ENCODE measurements around the gene MTM1. TPM values are rescaled to one million over a fixed set of nuclear protein-coding genes. Genes with fewer than 3 reads are reported as not detected.

The MTM1 gene
- total RNA-seq, 1 experiment from 2014 or later = 8.3 TPM

- no peak for DNase-seq (ENCODE audit: extremely low read depth, low read depth)
These were observed 80.9 kb downstream of the MTM1 start for GRCh38 chrX:150649096-150649870.

GRCh38 chrX:150651906-150652305 is 83.5 kb downstream of the MTM1 start:
- no peak for DNase-seq (ENCODE audit: extremely low read depth, low read depth)

GRCh38 chrX:150655788-150656187 is 87.4 kb downstream of the MTM1 start:
- no peak for DNase-seq (ENCODE audit: extremely low read depth, low read depth)

- DNase-seq (ENCODE audit: extremely low read depth, low read depth) = no peak
These were observed 94.7 kb downstream of the MTM1 start for GRCh38 chrX:150663073-150663472.

GRCh38 chrX:150664290-150664689 is 95.9 kb downstream of the MTM1 start:
- no peak for DNase-seq (ENCODE audit: extremely low read depth, low read depth)

GRCh38 chrX:150676221-150676620 is 107.8 kb downstream of the MTM1 start:
- DNase-seq (ENCODE audit: extremely low read depth, low read depth) = no peak

- DNase-seq (ENCODE audit: extremely low read depth, low read depth) = no peak
These were observed 112.6 kb downstream of the MTM1 start for GRCh38 chrX:150680974-150681373.

GRCh38 chrX:150683112-150683511 is 114.7 kb downstream of the MTM1 start:
- DNase-seq (ENCODE audit: extremely low read depth, low read depth) = no peak

GRCh38 chrX:150683536-150684146 is 115.2 kb downstream of the MTM1 start:
- peak; percentile 55 for DNase-seq (ENCODE audit: extremely low read depth, low read depth)

- DNase-seq (ENCODE audit: extremely low read depth, low read depth) = no peak
These were observed 120.6 kb downstream of the MTM1 start for GRCh38 chrX:150688911-150689451.

GRCh38 chrX:150690126-150690525 is 121.7 kb downstream of the MTM1 start:
- no peak for DNase-seq (ENCODE audit: extremely low read depth, low read depth)

GRCh38 chrX:150692296-150692695 is 123.9 kb downstream of the MTM1 start:
- DNase-seq (ENCODE audit: extremely low read depth, low read depth) = no peak

- DNase-seq (ENCODE audit: extremely low read depth, low read depth) = no peak
These were observed 124.7 kb downstream of the MTM1 start, which contains the start of gene MTMR1 for GRCh38 chrX:150692831-150693724. Gene MTMR1 (plus strand): TSS chrX:150693396. CDS start chrX:150693531, 135 bp downstream.

- DNase-seq (ENCODE audit: extremely low read depth, low read depth) = no peak
These were observed 125.5 kb downstream of the MTM1 start for GRCh38 chrX:150693725-150694574.

GRCh38 chrX:150694738-150695410 is 126.5 kb downstream of the MTM1 start:
- DNase-seq (ENCODE audit: extremely low read depth, low read depth) = no peak

GRCh38 chrX:150696331-150696730 is 127.9 kb downstream of the MTM1 start:
- DNase-seq (ENCODE audit: extremely low read depth, low read depth) = no peak

GRCh38 chrX:150696866-150697265 is 128.4 kb downstream of the MTM1 start:
- DNase-seq (ENCODE audit: extremely low read depth, low read depth) = no peak

GRCh38 chrX:150697641-150698040 is 129.2 kb downstream of the MTM1 start:
- no peak for DNase-seq (ENCODE audit: extremely low read depth, low read depth)

- DNase-seq (ENCODE audit: extremely low read depth, low read depth) = no peak
These were observed 130.6 kb downstream of the MTM1 start for GRCh38 chrX:150698981-150699380.

All from NCI-H460 (cell line).